Astrocyte of the cerebellum (primary cell): ENCODE results near the gene FHL3.

Experiments used
- DNase-seq: peaks from one replicate; pipeline ENCODE4 v3.0.0-alpha.2; 2011; ENCODE audit warnings: low read depth
- H3K4me3 ChIP-seq: 2 replicates; pipeline ENCODE4 v1.5.1; 2011; ENCODE audit warnings: mild to moderate bottlenecking, low read depth, low read length, moderate library complexity
- CTCF ChIP-seq: IDR thresholded peaks from 2 replicates; pipeline ENCODE4 v1.5.1; 2012; ENCODE audit warnings: low read length, low read depth, moderate library complexity, mild to moderate bottlenecking; ENCODE audit errors: missing control alignments
- in situ Hi-C: cut with HindIII; loops from 2 replicates; pipeline ENCODE4 v1.10.0; 2017; ENCODE audit warnings: low sequenced_read_pairs

Gene FHL3

GRCh38 chr1:38028671-38029070 is 23.4 kb upstream of the FHL3 start:
- no peak for TF ChIP-seq CTCF
- DNase-seq: no peak
- in situ Hi-C loops: no loop called here
- no peak overlapping the region for H3K4me3 ChIP-seq

DNA sequence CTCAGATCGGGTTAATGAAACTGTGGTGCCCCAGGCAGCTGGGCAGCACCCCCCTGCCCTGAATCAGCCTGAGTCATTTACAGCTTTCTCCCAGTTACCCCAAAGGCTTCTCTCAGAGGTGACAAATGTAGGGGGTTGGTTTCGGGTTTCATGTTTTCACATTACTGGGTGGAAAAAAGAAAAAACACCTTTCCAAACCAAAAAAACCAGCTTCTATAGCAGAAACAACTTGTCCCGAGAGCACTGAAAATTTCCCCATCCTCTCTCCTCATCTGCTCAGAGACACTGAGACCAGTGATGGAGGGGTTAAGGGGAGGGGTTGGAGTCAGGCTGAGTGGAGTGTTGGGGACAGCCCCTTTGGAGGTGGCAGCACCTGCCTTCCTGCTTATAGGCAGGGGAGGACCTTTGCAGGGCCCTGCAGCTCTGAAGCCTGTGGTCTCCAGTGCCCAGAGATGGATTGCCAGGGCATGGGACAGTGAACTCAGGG is 22.8 kb upstream of the FHL3 start:
- DNase-seq: no peak
- TF ChIP-seq CTCF: no peak
- in situ Hi-C loops: no loop called here
- H3K4me3 ChIP-seq: no peak overlapping the region

DNA sequence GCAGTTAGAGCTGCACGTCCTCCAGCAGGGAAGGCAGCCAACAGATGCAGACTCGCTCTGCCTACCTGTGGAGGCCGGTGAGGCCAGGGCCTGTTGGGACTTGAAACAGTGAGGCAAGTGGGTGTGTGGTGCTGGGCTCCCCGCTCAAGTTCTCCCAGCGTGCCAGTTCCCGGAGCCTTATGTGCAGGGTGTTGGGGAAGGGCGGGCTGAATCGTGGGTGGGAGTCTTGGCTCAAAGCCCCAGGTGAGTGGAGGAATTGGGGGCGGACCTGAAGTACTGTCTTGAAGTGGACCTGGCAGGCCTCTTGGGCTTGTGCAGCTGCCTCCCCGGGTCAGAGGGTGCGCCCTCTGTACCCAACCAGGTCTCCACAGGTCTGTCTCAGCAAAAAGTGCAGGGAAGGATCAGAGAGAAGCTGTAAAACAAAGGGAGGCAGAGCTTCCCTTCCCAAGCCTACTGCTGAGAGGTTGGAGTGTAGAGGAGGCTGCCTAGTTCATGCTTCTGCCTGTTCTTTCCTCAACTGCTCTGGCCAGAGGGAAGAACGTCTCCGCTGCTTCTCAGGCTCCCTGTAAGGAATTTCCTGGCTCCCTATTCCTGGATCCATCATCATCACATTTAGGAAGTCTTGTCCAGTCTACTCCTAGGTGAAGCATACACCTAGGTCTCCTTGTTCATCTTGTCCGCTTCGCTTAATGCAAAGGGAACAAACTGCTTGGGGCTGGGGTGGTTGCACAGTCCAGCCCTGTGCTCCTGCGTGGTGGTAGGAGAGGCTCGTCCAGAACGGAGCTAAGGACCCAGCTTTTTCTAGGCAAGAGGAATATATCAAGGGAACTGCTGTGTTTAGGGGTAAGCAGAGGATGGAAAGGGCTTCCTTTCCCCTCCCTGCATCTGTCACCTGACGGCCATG is 22.1 kb upstream of the FHL3 start:
- no peak for DNase-seq
- TF ChIP-seq CTCF: no peak
- in situ Hi-C loops: no loop called here
- no peak overlapping the region for H3K4me3 ChIP-seq

- DNase-seq: no peak
- TF ChIP-seq CTCF: peak; percentile 81
- H3K4me3 ChIP-seq: no peak overlapping the region
- in situ Hi-C loops: no loop called here
Observed at GRCh38 chr1:38026592-38027200, 21.4 kb upstream of the FHL3 start.

DNA sequence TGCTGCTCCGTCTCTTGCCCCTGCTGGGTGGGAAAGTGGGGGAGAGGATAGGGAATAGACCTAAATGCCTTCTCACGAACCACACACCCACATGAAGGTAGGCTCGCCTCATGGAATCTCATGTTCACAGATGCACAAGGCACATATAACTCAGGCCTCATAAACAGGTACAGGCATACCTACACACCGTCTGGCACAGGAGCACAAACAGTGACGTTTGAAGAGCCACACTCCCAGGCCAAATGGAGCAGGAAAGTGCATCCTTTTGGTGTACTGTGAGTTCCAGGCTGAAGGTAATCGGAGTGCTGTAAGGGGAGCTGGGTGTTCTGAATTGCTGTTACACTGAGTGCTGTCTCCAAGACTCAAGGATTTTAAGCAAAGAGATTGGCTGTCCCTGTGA is 20.4 kb upstream of the FHL3 start:
- in situ Hi-C loops: no loop called here
- no peak overlapping the region for H3K4me3 ChIP-seq
- DNase-seq: no peak
- no peak for TF ChIP-seq CTCF

- TF ChIP-seq CTCF: no peak
- in situ Hi-C loops: no loop called here
- H3K4me3 ChIP-seq: no peak overlapping the region
- DNase-seq: no peak
Observed at GRCh38 chr1:38025233-38025632, 19.9 kb upstream of the FHL3 start.
